ENCODE results near the gene PCED1A. TPM values are rescaled to one million over a fixed set of nuclear protein-coding genes. Genes with fewer than 3 reads are reported as not detected.

The PCED1A gene
- total and polyA plus RNA-seq, 2 of the 8 experiments (the other 6 are each of a cell fraction or from before 2014, with no cell fraction given) = 13.4 to 18.9 TPM

- Histone ChIP-seq H3K4me2 (ENCODE audit: insufficient read depth in 1 of 2, low read depth in 2 of 2, low read length in 2 of 2) (peak overlapping the region; percentile 65 to 96), H3K27me3 (replicated peaks in 1 of 4; ENCODE audit: control insufficient read depth in 3 of 4, extremely low read depth in 1 of 4, insufficient read depth in 3 of 4, low read length in 3 of 4) (peaks cover 0 to 24% (median 14%) of the 10 kb centered on the region in 4 experiments; a peak in 5 of 7 replicates), H2AFZ (ENCODE audit: low read length) (no peak overlapping the region), H3K56ac (replicated peaks; ENCODE audit: insufficient read length, low read depth, low read length) (no peak overlapping the region), H3K4ac (replicated peaks; ENCODE audit: insufficient read length, low read depth, low read length) (no peak overlapping the region), H4K20me1 (replicated peaks in 1 of 2; ENCODE audit: control insufficient read depth in 1 of 2, insufficient read depth in 2 of 2, low read length in 2 of 2) (peaks cover 3 to 8% of the 10 kb centered on the region in 2 experiments), H3K79me2 (ENCODE audit: control insufficient read depth in 1 of 2, insufficient read depth in 2 of 2, low read length in 2 of 2) (peaks cover 0 to 47% of the 10 kb centered on the region in 2 experiments; a peak in 3 of 4 replicates), H4K91ac (replicated peaks; ENCODE audit: insufficient read length, low read length) (no peak overlapping the region), H3K79me1 (ENCODE audit: low read depth, low read length) (0 out of 2 replicates have a peak, but pooled peaks cover 4% of the 10 kb centered on the region), H3K9me3 (ENCODE audit: insufficient read depth in 2 of 2, low read depth in 1 of 2, low read length in 1 of 2) (no peaks in the 10 kb centered on the region), H2AK5ac (ENCODE audit: low read depth, low read length) (no peak overlapping the region), H3K4me1 (replicated peaks in 1 of 4; ENCODE audit: control insufficient read depth in 3 of 4, insufficient read depth in 4 of 4, low read length in 3 of 4) (peaks cover 0 to 7% (median 4%) of the 10 kb centered on the region in 4 experiments; a peak in 6 of 7 replicates), H2BK15ac (ENCODE audit: low read length) (no peak overlapping the region), H3K36me3 (ENCODE audit: control insufficient read depth in 2 of 4, insufficient read depth in 4 of 4, low read length in 3 of 4) (0 out of 8 replicates have a peak, but pooled peaks cover 0 to 3% (median 0%) of the 10 kb centered on the region in 4 experiments), H4K5ac (ENCODE audit: insufficient read length, low read depth, low read length) (no peak overlapping the region), H4K8ac (ENCODE audit: extremely low read depth, insufficient read depth, low read length) (peak overlapping the region; percentile 48), H2BK5ac (ENCODE audit: low read depth, low read length) (no peak overlapping the region), H2BK12ac (ENCODE audit: low read depth, low read length) (no peak overlapping the region), H3K23me2 (ENCODE audit: low read depth, low read length) (peaks cover 12% of the 10 kb centered on the region), H2BK120ac (replicated peaks; ENCODE audit: low read depth, low read length) (no peak overlapping the region), H3K23ac (ENCODE audit: insufficient read length) (no peak overlapping the region), H3K14ac (ENCODE audit: insufficient read length) (no peak overlapping the region), H3K4me3 (ENCODE audit: extremely low read depth in 1 of 4, insufficient read depth in 2 of 4, low read depth in 3 of 4, low read length in 4 of 4) (peak overlapping the region; percentile 70 to 82 (median 78)), H3K27ac (ENCODE audit: low read depth, low read length) (peak overlapping the region; percentile 70; the same call in 1 of the 2 replicates), H3K18ac (ENCODE audit: extremely low read depth, low read length) (peak overlapping the region; percentile 24; the same call in 1 of the 2 replicates), H3K9ac (replicated peaks in 1 of 4; ENCODE audit: extremely low read depth in 1 of 4, low read depth in 3 of 4, low read length in 3 of 4) (peak overlapping the region in 3 of 4 experiments; percentile 5 to 76 (median 71); a peak in 5 of 7 replicates), H2BK20ac (ENCODE audit: low read length) (no peak overlapping the region)
- ChIA-PET CTCF (ENCODE audit: partially characterized antibody) (interaction anchor here (1.1 to 1.4 kb wide), 2 partner anchors 126 to 127 kb away, joined by 3 to 5 read pairs; no protein-coding TSS in a partner anchor), POLR2A (ENCODE audit: partially characterized antibody) (interaction anchor here (1.4 to 1.7 kb wide), 4 partner anchors 19 to 210 kb away, joined by 3 to 6 read pairs (median 4); partner anchors contain the start of gene IDH3B)
- DNase-seq (ENCODE audit: low read depth in 1 of 2, low spot score in 2 of 2) = peak in 1 of 2 experiments; percentile 83
- WGBS, 2 experiments (ENCODE audit: extremely low coverage in 1 of 2, insufficient coverage in 1 of 2, insufficient read length in 1 of 2, insufficient replicate concordance in 2 of 2, low coverage in 1 of 2, low lambda C conversion rate in 2 of 2, missing lambda C conversion rate in 1 of 2) = 0% methylated on average over 13 of the region's 29 CpGs; no CpG with 5 or more reads in 1 of the 2 experiments
- FAIRE-seq = no peak
- TF ChIP-seq HDAC2 (IDR thresholded peaks at IDR 0.05; ENCODE audit: borderline replicate concordance in 1 of 2, low read depth in 2 of 2, low read length in 2 of 2) (0 out of 4 replicates have a peak, but pooled peaks of 1 of the 2 experiments have one; percentile 3), CTCF (IDR thresholded peaks at IDR 0.05; ENCODE audit: control extremely low read depth in 1 of 3, insufficient read depth in 1 of 3, low read depth in 1 of 3, low read length in 3 of 3) (no peak), POLR2AphosphoS5 (IDR thresholded peaks at IDR 0.05; ENCODE audit: low read depth, low read length) (no peak; the same call in 1 of the 2 replicates), SP1 (IDR thresholded peaks at IDR 0.05; ENCODE audit: low read depth, low read length) (no peak), E2F6 (IDR thresholded peaks at IDR 0.05) (no peak), PHF8 (conservative IDR thresholded peaks at IDR 0.05; ENCODE audit: low read depth, low read length) (peak; percentile 4; the same call in 1 of the 2 replicates), POLR2A (IDR thresholded peaks at IDR 0.05; ENCODE audit: control extremely low read depth in 1 of 2, low read depth in 2 of 2, low read length in 2 of 2) (no peak), BACH1 (IDR thresholded peaks at IDR 0.05; ENCODE audit: low read length) (peak; percentile 2; the same call in 1 of the 2 replicates)
- TF ChIP-seq, protein P1, sequence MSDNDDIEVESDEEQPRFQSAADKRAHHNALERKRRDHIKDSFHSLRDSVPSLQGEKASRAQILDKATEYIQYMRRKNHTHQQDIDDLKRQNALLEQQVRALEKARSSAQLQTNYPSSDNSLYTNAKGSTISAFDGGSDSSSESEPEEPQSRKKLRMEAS (IDR thresholded peaks at IDR 0.05) = peak; percentile 43; the same call in 1 of the 2 replicates
Observed at GRCh38 chr20:2873747-2874041, 33.2 kb upstream of the PCED1A start.

Measured in H1 (cell line).